Measurements from ENCODE around the gene JCAD.
"Not testable (repeated sequence)": the region's sequence is repeated elsewhere in the genome, so short reads cannot be mapped to it uniquely, and the experiment has no call there.

Gene JCAD

GRCh38 chr10:30041196-30042105, 17.9 kb downstream of the JCAD start:
- DNase-seq, result peak; percentile 29

- DNase-seq, result no peak
Measured at GRCh38 chr10:30040597-30040996, 18.8 kb downstream of the JCAD start.

- no peak for DNase-seq
Measured at GRCh38 chr10:30039988-30040387, 19.4 kb downstream of the JCAD start.

- peak; percentile 29 for DNase-seq
Measured at GRCh38 chr10:30039567-30039966, 19.8 kb downstream of the JCAD start.

GRCh38 chr10:30038781-30039536, 20.4 kb downstream of the JCAD start:
- DNase-seq, result no peak

GRCh38 chr10:30037620-30038336, 21.6 kb downstream of the JCAD start:
- no peak for DNase-seq

GRCh38 chr10:30036811-30037210, 22.6 kb downstream of the JCAD start:
- DNase-seq, result no peak

GRCh38 chr10:30036341-30036740, 23.0 kb downstream of the JCAD start:
- no peak for DNase-seq

- no peak for DNase-seq
Measured at GRCh38 chr10:30034433-30035137, 24.8 kb downstream of the JCAD start.

- no peak for DNase-seq
Measured at GRCh38 chr10:30032125-30032524, 27.3 kb downstream of the JCAD start.

- no peak for DNase-seq
Measured at GRCh38 chr10:30029872-30030256, 29.5 kb downstream of the JCAD start.

- DNase-seq, result no peak
Measured at GRCh38 chr10:30029164-30029871, 30.1 kb downstream of the JCAD start.

GRCh38 chr10:30028738-30029030, 30.7 kb downstream of the JCAD start:
- no peak for DNase-seq

GRCh38 chr10:30028006-30028737, 31.2 kb downstream of the JCAD start:
- DNase-seq, result no peak

- peak; percentile 67 for DNase-seq
Measured at GRCh38 chr10:30027057-30028005, 32.1 kb downstream of the JCAD start.

- no peak for DNase-seq
Measured at GRCh38 chr10:30026578-30026977, 32.8 kb downstream of the JCAD start.

- no peak for DNase-seq
Measured at GRCh38 chr10:30026080-30026479, 33.3 kb downstream of the JCAD start.

GRCh38 chr10:30025428-30025827, 34.0 kb downstream of the JCAD start:
- DNase-seq, result not testable (repeated sequence)

GRCh38 chr10:30022590-30022989, 36.8 kb downstream of the JCAD start:
- DNase-seq, result no peak

- no peak for DNase-seq
Measured at GRCh38 chr10:30019468-30019867, 39.9 kb downstream of the JCAD start.

Measured in NCI-H69 (cell line).